GM12872 (cell line): ENCODE results near the gene VCL.

Source experiments
- TF ChIP-seq, protein P1 (sequence below): IDR thresholded peaks from 3 replicates; pipeline ENCODE4 v1.5.1; 2011; ENCODE audit warnings: low read depth, mild to moderate bottlenecking, low read length, moderate library complexity; ENCODE audit not compliant: insufficient read depth

VCL gene

DNA sequence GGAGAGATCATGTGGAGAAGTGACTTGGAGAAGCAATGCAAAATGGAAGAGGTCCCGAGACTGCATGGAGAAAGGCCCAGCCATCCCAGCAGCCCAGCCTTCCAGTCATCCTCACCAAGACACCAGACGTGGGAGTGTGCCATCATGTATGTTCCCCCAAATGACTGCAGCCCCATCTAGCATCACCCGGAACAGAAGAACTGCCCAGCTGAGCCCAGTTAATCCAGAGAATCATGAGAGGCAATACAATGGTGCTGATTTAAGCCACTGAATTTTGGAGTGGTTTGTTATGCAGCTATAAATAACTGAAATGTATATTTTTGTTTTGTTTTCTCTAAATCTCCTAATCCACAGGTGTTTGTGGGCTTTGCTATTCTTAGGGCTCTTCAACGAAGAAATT, 22.5 kb upstream of the VCL start:
- TF ChIP-seq, protein P1, sequence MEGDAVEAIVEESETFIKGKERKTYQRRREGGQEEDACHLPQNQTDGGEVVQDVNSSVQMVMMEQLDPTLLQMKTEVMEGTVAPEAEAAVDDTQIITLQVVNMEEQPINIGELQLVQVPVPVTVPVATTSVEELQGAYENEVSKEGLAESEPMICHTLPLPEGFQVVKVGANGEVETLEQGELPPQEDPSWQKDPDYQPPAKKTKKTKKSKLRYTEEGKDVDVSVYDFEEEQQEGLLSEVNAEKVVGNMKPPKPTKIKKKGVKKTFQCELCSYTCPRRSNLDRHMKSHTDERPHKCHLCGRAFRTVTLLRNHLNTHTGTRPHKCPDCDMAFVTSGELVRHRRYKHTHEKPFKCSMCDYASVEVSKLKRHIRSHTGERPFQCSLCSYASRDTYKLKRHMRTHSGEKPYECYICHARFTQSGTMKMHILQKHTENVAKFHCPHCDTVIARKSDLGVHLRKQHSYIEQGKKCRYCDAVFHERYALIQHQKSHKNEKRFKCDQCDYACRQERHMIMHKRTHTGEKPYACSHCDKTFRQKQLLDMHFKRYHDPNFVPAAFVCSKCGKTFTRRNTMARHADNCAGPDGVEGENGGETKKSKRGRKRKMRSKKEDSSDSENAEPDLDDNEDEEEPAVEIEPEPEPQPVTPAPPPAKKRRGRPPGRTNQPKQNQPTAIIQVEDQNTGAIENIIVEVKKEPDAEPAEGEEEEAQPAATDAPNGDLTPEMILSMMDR = no peak

DNA sequence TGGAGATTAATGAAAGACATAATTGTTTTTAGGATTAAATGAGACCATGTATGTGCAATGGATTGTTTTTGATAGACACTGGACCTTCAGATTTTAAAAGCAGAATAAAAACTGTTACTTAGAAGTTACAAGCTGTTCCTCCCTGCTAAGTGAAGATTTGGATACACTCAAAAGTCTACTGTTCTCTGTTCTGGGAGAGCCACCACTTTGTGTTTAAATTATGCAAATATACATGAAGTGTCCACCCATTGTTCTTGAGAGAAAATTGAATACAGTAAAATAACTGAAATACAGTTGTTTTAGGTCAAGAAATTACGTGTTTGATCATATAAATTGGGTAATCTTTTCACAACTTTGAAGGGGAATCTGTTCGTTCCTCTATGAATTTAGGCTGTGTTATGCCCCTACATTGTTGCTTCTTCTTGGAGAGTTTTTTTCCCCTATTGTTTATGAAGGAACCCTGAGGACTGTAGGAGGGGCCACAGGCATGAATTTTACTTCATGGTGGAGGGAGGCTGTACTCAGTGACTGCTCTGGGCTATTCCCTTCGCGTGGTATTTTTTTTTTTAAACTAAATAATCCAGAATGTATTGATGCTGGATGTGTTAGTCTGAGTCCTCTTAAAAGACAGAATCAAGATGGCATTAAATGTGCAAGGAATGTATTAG, 18.6 kb upstream of the VCL start:
- TF ChIP-seq, protein P1 = no peak

DNA sequence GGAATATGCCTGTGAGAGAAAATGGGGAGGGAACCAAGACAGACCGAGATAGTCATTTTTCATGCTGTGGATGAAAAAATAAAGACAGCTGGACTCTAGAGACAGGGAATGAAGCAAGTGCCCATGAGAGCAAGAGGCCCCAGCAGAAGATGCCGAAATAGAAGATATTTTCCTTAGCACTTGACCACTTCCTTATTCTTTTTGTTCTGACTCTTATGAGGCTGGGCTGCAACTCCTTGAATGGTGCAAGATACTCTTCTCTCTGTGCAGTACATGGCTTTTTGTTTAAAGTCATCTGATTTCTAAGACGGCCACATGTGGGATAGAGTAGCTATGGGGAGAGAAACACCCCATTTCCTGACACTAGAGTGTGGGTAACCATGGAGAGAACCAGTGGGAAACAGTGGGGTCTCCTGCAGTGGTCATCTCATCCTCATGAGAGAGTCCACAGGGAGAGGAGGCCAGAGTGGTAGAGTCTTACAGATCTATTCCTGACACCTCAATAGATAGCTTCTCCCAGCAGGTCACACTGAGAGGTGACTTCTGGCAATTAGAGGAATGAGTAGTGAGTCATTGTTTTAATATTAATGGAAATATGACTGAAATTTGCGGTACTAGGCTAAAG, 18.0 kb upstream of the VCL start:
- TF ChIP-seq, protein P1 = no peak

DNA sequence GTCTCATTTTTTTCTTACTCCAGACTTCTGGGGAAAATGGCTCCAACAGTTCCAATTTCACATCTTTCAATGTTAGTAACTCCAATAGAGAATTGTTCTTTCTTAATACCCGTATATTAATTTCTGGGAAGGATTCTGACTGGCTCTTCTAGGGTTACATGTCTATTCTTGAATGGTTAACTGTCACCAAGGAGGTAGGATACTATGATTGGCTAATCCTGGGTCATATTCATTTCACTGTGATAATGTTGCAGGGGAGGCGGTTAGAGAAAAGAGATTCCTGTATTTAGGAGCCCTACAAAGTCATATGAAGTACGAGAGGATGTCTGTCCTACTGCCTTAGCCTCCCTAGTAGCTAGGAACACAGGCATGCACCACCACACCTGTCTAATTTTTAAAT, 16.1 kb upstream of the VCL start:
- TF ChIP-seq, protein P1 = no peak

DNA sequence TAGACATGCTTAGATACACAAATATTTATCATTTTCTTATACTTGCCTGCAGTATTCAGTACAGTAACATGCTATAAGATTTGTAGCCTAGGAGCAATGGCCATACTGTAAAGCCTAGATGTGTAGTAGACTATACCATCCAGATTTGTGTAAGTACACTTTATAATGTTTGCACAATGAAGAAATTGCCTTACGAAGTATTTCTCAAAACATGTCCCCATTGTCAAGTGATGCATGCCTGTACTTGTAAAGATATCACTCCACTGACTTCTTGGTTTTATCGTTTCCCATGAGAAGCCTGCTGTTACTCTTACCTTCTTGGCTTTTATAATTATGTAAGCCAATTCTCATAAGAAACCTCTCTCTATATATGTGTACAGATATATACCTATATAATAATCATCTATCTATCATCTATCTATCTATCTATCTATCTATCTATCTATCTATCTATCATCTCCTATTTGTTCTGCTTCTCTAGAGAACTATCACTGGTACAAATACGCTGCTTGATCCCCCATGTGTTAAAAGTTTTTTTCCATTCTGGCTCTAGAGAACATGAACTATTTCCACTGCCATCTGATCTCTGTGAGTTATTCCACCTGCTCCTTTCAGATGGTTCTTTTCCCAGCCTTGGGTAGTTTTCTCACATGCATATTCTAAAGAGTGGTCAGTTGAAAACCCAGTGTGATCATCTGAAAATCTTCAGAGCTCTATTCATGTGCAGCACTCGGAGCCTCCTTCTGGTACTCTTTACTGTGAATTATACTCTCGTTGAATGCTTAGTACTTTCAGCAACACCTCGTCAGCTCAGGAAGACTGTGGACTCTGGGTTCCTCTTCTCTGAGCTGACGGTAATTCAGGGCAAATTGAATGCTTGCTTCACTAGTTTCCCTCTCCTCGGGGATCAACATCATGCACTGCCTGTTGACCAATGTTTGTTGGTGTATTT, 14.5 kb upstream of the VCL start:
- TF ChIP-seq, protein P1 = no peak

DNA sequence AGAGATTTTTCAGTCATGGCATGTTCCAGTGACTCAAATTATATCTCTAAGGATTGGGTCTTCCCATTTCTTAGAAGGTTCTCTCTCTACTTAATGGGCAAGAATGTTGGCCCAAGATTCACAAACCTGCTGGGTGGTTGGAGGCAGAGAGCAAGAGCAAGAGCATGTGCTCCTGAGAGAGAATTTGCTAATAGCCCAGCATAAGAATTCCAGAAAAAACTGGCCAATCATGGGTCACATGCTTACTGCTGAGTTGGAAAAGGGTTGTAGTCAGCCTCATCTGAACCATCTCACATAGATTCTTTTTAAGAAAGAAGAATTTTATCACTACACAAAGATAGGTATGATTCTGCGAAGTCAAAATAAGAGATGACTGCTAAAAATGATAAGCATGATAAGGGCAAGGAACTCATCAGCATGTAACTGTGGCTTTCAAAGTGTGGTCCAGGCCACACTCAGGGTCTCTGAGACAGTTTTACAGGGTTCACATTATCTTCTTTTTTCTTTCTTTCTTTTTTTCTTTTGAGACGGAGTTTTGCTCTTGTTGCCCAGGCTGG, 8.2 kb upstream of the VCL start:
- TF ChIP-seq, protein P1 = no peak
